ENCODE measurements around the gene CACNA1A.

The CACNA1A gene

GRCh38 chr19:13303381-13304129 lies 202.7 kb downstream of the CACNA1A start:
- TF ChIP-seq ZNF274 (IDR thresholded peaks at IDR 0.05; ENCODE audit: low read depth, low read length): no peak
- no peak overlapping the region for H3K4me3 ChIP-seq (ENCODE audit: low read length)

GRCh38 chr19:13302526-13303270 lies 203.6 kb downstream of the CACNA1A start:
- no peak for TF ChIP-seq ZNF274 (IDR thresholded peaks at IDR 0.05; ENCODE audit: low read depth, low read length)
- H3K4me3 ChIP-seq (ENCODE audit: low read length): no peak overlapping the region

GRCh38 chr19:13301627-13302334 lies 204.5 kb downstream of the CACNA1A start:
- TF ChIP-seq ZNF274 (IDR thresholded peaks at IDR 0.05; ENCODE audit: low read depth, low read length): no peak
- H3K4me3 ChIP-seq (ENCODE audit: low read length): no peak overlapping the region

- no peak overlapping the region for H3K4me3 ChIP-seq (ENCODE audit: low read length)
- TF ChIP-seq ZNF274 (IDR thresholded peaks at IDR 0.05; ENCODE audit: low read depth, low read length): no peak
Observed at GRCh38 chr19:13300421-13301030, 205.8 kb downstream of the CACNA1A start.

- no peak overlapping the region for H3K4me3 ChIP-seq (ENCODE audit: low read length)
- TF ChIP-seq ZNF274 (IDR thresholded peaks at IDR 0.05; ENCODE audit: low read depth, low read length): no peak
Observed at GRCh38 chr19:13299838-13300237, 206.4 kb downstream of the CACNA1A start.

GRCh38 chr19:13298565-13299481 lies 207.5 kb downstream of the CACNA1A start:
- H3K4me3 ChIP-seq (ENCODE audit: low read length): no peak overlapping the region
- TF ChIP-seq ZNF274 (IDR thresholded peaks at IDR 0.05; ENCODE audit: low read depth, low read length): no peak

GRCh38 chr19:13297023-13297422 lies 209.3 kb downstream of the CACNA1A start:
- TF ChIP-seq ZNF274 (IDR thresholded peaks at IDR 0.05; ENCODE audit: low read depth, low read length): no peak
- H3K4me3 ChIP-seq (ENCODE audit: low read length): no peak overlapping the region

GRCh38 chr19:13294812-13295567 lies 211.3 kb downstream of the CACNA1A start:
- no peak overlapping the region for H3K4me3 ChIP-seq (ENCODE audit: low read length)
- no peak for TF ChIP-seq ZNF274 (IDR thresholded peaks at IDR 0.05; ENCODE audit: low read depth, low read length)

GRCh38 chr19:13291913-13292312 lies 214.4 kb downstream of the CACNA1A start:
- H3K4me3 ChIP-seq (ENCODE audit: low read length): no peak overlapping the region
- TF ChIP-seq ZNF274 (IDR thresholded peaks at IDR 0.05; ENCODE audit: low read depth, low read length): no peak

- TF ChIP-seq ZNF274 (IDR thresholded peaks at IDR 0.05; ENCODE audit: low read depth, low read length): no peak
Observed at GRCh38 chr19:13290741-13291140, 215.5 kb downstream of the CACNA1A start.

GRCh38 chr19:13289295-13289694 lies 217.0 kb downstream of the CACNA1A start:
- H3K4me3 ChIP-seq (ENCODE audit: low read length): no peak overlapping the region
- TF ChIP-seq ZNF274 (IDR thresholded peaks at IDR 0.05; ENCODE audit: low read depth, low read length): no peak

More at GRCh38 chr19:13290741-13291140, 215.5 kb downstream of the CACNA1A start:
- no peak overlapping the region for H3K4me3 ChIP-seq (ENCODE audit: low read length)

GRCh38 chr19:13286195-13286985 lies 219.9 kb downstream of the CACNA1A start:
- no peak for TF ChIP-seq ZNF274 (IDR thresholded peaks at IDR 0.05; ENCODE audit: low read depth, low read length)
- no peak overlapping the region for H3K4me3 ChIP-seq (ENCODE audit: low read length)

Measured in GM08714 (cell line).